GM12891 (cell line): Measurements from ENCODE around the gene YY1.

Experiments
- PAX5 ChIP-seq: IDR thresholded peaks from 2 replicates; pipeline ENCODE4 v1.6.1; 2011; ENCODE audit warnings: low read length, moderate library complexity, mild to moderate bottlenecking; ENCODE audit not compliant: insufficient read depth, severe bottlenecking
- POLR2A ChIP-seq: IDR thresholded peaks from 2 replicates; pipeline ENCODE4 v1.6.1; 2011; ENCODE audit warnings: low read depth, low read length, control low read depth
- POLR2AphosphoS5 ChIP-seq: IDR thresholded peaks from 2 replicates; pipeline ENCODE4 v1.6.1; 2011; ENCODE audit warnings: low read depth, low read length, control low read depth
- SPI1 ChIP-seq: IDR thresholded peaks from 2 replicates; pipeline ENCODE4 v1.6.1; 2011; ENCODE audit warnings: low read depth, low read length, control low read depth
- TAF1 ChIP-seq: IDR thresholded peaks from 2 replicates; pipeline ENCODE4 v1.6.1; 2011; ENCODE audit warnings: low read depth, low read length, control low read depth

- no peak for TF ChIP-seq POLR2AphosphoS5
- TF ChIP-seq TAF1: no peak
- TF ChIP-seq POLR2A: no peak
- TF ChIP-seq SPI1: no peak
- TF ChIP-seq PAX5: no peak
Measured at GRCh38 chr14:100332071-100332639, 93.2 kb downstream of the YY1 start.
